Stimulated activated CD4-positive, alpha-beta T cell treated with anti-CD3 and anti-CD28 coated beads, Interleukin-4, amount 100 ng/mL, for 48 hours (primary cell): ENCODE measurements around the gene SCUBE1.

Source experiments
- DNase-seq, 2 donors: peaks; one replicate each; pipeline ENCODE4 v3.0.0-alpha.2; 2020; ENCODE audit warnings: low read depth in 2 of 2

Gene SCUBE1

GRCh38 chr22:43277987-43278601 lies 65.1 kb downstream of the SCUBE1 start:
- DNase-seq = no peak

- DNase-seq = no peak
Observed at GRCh38 chr22:43277091-43277490, 66.1 kb downstream of the SCUBE1 start.

DNA sequence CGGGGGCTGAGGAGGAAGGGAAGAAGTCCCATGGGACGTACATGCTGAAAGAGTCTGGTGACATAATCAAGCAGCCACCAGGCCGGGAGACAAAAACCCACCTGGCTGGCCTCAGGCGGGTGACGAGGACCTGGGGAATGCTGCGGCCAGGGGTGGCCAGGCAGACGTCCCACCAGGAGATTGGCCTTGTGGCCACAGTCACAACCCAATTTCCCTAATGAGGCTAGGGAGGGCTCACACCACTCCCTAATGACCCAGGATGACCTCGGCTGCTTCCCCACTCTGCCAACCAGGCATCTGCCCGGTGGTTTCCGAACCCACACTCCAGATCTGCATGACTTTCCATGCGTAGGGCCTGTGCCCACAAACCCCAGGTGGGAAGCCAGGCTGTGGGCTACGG lies 66.9 kb downstream of the SCUBE1 start:
- no peak for DNase-seq

DNA sequence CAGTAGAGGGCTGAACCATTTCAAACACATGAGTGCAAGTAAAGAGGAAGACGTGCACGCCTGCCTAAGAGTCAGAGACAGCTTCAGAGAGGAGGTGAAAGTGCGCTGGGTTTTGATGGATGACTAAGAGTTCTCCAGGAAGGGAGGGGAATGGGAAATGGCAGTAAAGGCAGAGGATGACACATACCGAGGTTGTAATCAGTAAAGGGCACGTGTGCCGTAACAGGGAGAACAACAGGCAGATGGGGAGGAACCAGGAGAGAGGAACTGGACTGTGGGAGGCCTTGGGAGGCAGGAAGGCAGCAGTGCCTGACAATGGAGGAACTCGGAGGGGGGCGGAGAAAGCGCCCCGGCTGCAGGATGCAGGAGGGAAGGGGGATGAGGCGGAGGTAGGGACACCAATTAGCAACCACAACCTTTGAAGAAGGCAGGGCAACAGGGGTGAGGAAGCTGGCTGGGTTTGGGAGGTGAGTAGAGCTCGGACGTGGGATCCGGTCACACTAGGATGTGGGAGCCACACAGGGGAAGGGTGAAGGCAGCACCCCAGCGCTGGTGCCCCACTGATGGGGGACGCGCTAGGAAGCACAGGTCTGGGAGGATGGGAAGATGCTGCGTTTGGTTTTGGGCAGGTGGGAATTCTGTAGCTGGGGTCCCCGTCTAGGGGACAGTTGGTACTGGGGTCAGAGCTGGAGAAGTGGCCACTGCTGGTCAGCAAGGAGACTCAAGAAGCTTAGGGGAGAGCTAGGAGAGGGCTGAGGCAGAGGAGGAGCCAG lies 67.4 kb downstream of the SCUBE1 start:
- DNase-seq = no peak

- DNase-seq = no peak
Observed at GRCh38 chr22:43274595-43275240, 68.5 kb downstream of the SCUBE1 start.

DNA sequence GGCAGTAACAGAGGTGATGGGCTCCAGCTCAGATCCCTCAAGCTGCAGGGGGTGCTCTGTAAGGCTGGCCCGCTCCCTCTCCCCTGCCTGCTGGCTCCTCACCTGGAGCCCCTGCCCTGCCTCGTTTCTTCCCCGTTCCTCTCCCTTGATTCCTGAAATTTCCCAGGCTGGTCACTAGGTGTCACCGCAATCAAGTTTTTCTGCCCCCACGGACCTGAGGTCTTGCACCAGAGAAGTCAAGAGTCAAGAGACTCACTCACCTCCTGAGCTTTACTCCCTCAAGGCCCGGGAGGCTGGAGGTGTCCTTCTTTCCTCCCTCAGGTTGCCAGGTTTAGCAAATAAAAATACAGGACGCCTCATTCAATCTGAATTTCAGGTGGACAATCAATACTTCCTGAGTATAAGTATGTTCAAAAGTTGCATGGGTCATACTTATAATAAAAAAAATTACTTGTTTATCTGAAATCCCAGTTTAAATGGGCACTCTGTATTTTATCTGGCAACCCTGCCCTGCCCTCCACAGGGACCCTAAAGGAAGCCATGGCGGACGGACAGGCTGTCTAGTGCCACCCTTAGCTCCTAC lies 69.2 kb downstream of the SCUBE1 start:
- DNase-seq = peak; percentile 15 to 28

GRCh38 chr22:43272869-43273318 lies 70.3 kb downstream of the SCUBE1 start:
- no peak for DNase-seq

DNA sequence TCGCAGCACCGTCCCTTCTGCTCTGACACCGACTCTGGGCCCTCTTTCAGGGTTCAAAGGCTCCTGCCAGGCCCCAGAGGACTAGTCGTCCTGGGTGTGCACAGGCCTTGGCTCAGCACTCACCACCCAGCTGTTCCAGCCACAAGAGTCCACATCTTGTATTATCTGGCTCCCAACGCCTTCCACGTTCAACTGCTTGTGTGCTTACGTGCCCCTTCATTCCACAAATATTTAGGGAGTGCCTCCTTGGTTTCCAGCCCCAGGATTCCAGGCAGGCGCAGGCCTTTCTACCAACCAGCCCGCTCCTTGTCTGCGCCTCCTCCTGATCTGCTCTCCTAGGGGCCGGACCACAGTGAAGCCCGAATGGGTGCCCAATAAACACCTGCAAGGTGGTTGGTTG lies 70.9 kb downstream of the SCUBE1 start:
- DNase-seq = no peak

DNA sequence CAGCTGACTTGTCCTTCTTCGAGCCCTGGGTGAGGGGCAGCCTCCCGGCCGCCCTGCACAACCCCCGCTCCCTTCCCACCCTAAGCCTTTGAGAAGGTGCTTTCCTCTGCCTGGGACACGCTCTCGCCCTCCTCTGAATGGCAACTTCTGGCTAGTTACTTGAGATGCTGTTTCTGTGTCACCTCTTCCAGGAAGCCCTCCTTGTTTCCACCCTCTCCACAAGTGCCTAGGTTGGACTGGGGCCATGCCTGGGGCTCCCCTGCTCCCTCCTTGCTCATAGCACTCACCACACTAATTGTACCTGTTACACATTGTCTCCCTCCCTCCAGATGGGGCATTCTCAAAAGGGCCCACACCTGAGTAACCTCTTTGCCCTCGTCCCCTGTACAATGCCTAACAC lies 72.2 kb downstream of the SCUBE1 start:
- no peak for DNase-seq

DNA sequence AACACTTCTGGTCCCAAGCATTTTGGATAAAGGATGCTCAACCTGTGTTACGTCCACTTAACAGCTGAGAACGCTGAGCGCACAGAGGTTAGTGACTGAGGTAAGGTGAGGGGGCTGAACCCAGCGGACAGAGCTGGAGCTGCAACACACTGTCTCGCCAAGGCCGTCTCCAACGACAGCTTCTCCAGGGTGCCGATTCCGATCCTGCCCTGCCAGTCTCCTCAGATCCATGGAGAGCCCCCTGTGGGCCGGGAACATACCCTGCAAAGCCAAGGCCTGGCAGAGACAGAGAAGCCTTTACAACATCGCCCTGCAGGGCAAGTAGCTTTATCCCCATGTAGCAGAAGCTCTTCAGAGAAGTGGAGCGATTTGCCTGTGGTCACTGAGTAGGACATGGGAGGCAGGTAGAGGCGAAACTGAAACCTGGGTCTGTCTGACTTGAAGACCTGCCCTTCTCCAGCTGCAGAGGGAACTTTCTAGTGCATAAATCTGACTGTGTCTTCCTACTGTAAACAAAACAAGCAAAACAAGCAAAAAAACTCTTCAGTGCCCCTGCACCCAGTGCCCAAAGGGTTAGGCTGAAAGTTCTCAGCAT lies 72.8 kb downstream of the SCUBE1 start:
- no peak for DNase-seq

GRCh38 chr22:43269646-43270045 lies 73.5 kb downstream of the SCUBE1 start:
- no peak for DNase-seq

DNA sequence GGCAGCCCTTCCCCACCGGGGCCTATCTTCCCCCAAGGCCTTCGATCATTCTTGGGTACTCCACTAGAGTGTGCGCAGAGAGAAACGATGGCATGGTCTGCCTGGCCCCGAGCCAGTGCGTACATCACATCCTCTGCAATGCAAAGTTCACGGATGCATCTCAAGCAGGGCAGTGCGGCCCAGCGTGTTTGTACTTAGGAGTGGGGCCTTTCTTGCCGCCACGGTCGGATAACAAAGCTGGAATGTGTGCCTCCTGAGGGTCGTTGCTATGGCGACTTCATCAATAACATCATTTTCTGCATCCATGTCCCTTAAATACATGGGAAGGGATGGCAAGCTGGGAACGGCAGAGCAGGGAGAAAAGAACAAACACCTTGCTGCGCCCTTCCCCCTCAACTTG lies 73.9 kb downstream of the SCUBE1 start:
- DNase-seq = no peak

DNA sequence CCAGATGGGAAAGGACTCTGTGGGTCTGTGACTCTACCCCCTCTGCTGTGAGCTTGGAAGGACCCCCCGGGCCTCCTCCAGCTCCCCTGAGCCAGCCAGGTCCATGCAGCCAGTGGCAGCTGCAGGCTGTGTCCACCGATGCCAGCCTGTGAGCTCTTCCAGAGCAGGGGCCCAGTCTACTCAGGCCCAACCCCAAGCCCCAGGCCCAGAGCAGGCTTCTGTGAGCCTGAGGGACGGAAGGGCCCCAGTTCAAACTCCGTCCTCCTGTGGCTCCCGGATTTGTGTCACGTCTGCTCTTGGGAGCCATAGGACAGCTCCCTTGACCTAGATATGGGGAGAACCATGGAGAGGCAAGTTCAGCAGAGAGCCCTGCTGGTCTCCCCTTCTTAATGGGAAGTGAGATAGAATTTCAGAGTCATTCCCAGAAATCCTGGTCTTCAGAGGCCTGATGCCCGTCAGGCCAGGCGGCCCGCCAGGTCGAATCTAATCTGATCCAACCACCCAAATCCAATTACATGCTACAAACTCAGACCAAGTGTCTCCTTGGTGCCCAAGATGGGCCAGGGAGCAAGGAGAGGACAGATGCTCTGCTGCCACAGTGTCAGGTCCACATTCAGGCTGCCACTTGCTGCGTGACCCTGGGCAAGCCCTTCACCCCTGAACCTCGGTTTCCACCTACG lies 75.1 kb downstream of the SCUBE1 start:
- no peak for DNase-seq

GRCh38 chr22:43267332-43267980 lies 75.7 kb downstream of the SCUBE1 start:
- no peak for DNase-seq

GRCh38 chr22:43266076-43266475 lies 77.1 kb downstream of the SCUBE1 start:
- DNase-seq = no peak

DNA sequence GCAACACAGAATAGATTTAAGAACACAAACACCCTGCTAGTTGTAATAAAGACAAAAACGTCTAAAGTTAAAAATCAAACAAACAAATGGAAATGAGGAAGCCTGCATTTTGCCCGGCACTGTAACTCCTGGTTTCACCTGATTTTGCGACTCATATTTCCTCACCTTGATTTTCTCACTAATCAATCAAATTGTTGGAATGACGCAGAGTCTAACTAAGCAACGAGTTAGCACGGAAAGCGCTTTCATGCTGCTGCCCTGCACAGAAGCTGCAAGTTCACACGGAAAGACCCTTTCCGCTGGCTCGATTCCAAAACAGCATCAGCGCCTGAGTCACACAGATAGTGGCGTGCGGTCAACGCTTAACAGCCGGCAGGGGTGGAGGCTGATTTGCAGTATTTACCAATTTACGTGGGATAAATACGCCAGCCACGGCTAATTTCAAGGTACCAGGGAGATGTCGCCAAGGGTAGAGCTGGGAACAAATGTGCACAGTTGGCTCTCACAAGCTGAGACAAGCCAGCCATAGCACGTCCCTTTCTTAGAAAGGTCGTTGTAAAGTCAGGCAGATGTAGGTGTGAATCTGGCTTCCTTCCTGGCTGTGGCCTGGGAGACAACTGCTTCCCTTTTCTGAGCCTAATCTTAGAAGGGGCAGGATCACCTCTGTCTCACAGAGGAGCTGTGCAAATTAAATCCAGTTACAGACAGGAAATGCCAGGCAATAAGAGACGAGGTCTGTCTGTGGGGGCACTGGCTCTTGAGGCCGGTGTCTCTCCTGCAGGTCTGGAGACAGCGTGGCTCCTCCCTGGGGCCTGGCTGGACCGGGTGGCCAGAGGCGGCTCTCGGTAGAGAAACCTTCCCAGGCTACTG lies 79.3 kb downstream of the SCUBE1 start:
- DNase-seq = peak; percentile 64 to 71

- peak in 1 of 2 donors; percentile 6 for DNase-seq
Observed at GRCh38 chr22:43262990-43263644, 80.1 kb downstream of the SCUBE1 start.

DNA sequence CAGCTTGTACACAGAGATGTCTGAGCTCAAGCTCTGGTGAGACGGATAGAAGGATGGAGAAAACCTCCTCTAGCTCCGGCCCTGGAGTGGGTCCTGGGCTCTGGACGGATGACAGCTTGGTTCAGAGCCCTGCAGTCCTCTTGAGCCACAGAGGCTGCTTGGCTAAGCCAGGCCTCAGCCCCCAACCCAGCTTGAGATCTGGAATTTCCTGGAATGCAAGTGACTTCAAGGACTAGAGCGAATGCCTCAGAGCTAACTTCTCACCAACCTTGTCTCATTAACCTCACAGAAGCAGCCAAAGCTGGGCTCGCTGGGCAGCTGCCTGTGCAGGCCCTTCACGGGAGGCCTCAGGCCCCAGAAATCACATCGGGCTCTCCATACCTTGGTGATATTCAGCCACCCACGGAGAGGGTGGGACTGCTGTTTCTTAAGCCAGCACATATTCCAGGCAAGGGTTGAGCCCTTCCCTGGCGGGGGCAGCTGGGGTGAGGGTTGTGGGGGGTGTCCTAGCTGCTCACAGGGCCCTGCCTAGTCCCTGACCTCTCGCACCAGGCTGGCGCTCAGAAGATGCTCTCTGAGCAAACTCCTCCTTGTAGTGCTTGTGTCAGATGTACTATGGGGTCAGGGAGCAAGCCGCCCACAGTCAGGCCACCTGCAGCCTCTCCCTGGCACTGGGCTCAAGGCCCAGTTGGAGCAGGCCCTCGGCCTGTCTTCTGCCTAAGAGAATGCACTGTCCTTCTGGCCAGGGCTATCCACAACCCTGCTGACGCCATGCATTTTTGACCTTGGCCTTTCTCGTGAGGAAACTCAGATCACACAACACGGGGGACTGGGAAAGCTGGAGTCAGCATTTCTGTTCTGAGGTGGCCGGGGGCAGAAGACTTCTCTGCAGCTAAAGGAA lies 82.6 kb downstream of the SCUBE1 start:
- no peak for DNase-seq

DNA sequence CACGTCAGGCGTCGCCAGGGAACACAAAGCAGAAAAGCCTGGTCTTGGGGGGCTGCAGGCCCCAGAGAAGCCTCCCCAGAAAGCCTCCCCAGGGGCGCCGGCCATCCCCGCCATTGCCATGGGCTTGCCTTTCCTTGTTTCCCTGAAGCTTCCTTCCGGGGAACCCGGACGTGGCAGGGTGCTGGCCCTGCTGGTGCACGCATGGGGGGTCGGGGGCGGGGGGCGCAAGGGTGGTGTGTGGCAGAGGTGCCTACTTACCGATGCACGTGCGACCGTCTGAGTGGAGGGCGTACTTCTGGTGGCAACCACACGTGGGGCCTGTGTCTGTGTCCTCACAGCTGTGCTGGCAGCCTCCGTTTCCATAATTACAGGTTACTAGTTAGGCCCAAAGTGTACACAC lies 85.2 kb downstream of the SCUBE1 start:
- no peak for DNase-seq
